GM19468 (cell line): Measurements from ENCODE around the gene G6PD.
"Not testable (repeated sequence)": the region's sequence is repeated elsewhere in the genome, so short reads cannot be mapped to it uniquely, and the experiment has no call there.

Experiments
- ATAC-seq: cut with Tn5 transposase; IDR thresholded peaks from one replicate; pipeline ENCODE4 v1.9.1; 2021; ENCODE audit warnings: mild to moderate bottlenecking, moderate library complexity, moderate number of reproducible peaks; ENCODE audit not compliant: unreplicated experiment; ENCODE audit errors: extremely low read depth

G6PD gene

DNA sequence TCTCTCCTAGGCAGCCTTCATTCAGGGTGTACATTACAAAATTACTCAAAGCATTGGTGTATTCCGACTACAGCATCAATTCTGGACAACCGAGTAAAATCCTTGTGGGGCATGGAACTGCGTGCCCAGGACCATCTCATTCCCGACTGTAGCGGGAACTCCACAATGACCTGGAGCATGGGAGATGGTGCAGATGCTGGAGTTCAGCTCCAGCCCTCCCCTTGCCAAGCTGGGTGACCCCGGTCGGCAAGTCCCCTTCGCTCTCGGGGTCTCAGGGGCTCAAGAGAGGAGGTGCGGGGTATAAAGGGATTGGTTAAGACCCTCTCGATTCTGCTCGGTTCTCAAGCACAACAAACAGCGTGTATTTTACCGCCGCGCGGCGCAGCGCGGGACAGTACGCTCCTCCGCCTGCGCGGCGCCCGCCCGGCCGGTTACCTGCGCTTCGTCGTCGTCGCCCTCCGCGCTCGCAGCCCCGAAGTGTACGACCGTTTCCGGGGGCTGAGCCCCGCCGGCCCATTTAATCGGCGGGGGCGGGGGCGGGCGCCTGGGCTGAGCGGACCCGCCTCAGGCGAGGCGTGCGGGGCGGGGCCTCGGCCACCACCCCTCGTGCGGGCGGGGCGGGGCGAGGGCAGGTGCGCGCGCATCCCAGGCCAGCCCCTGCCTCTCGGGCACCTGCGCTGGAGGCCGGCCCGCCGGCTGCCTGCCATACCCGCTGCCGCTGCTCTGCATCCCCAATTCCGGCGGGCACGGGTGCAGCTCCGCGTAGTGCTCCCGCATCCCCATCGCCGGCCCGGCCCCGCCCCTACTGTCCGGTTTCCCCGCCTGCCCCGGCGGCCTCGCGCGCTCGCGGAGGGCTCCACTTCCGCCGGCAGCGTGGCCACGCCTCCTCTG lies at the start of gene G6PD:
TSS of gene G6PD (minus strand) at position 493 of the 891 bp plus-strand sequence. CDS start 691 bp downstream, outside the sequence.
- peak; percentile 24 for ATAC-seq

DNA sequence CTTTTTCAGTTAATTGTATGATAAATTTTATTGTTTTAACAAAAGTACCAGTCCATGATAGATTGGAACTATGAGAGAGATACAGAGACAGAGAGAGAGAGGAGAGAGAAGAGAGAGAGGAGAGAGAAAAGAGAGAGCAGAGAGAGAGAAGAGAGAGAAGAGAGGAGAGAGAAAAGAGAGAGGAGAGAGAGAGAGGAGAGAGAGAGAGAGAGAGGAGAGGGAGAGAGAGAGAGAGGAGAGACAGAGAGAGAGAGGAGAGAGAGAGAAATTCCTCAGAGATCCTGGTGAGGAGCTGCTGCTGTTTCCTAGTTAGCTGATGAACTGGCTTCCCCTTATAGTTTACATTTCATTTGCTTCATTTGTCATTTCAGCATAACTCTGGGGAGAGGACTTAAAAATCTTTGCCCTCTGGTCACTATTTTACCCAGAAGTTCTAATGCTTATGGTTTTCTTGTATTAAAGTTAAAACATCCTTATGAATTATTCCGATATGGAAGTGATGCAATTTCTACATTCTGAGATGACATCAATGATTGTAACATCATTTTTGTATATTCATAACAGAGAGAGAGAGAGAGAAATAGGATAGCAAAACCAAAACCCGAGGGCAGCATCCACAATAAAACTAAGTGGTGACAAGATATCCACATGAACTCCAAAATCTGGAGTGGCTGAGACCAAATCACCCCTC lies 49.1 kb upstream of the G6PD start:
- ATAC-seq = no peak

DNA sequence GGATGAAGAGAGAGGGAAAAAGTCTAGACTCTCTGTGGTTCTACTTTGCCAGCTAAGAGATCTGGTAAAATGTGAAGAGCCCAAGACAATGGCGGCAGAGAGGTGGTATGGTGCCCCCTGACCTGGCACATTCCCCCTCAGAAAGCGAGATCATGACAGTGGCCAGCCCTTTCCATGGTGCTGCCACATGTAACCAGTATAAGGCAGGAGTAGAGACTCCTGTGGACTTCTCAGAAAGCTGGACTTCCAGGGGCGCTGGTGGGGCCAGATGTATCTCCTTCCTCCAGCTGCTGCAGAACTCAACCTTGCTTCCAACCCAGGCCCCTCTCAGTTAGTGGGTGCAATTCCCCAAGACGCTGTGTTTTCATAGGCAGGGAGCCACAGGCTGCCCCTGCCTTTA lies 47.8 kb upstream of the G6PD start:
- no peak for ATAC-seq

DNA sequence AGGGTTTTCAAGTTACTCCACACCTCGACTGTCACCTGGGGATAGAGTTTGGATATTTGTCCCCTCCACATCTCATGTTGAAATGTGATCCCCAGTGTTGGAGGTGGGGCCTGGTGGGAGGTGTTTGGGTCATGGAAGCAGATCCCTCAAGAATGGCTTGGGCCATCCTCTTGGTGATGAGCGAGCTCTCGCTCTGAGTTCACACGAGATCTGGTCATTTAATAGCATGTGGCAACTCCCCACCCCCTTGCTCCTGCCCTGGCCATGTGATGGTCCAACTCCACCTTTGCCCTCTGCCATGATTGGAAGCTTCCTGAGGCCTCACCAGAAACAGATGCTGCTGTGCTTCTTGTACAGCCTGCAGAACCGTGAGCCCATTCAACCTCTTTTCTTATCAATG lies 46.6 kb upstream of the G6PD start:
- ATAC-seq = no peak

DNA sequence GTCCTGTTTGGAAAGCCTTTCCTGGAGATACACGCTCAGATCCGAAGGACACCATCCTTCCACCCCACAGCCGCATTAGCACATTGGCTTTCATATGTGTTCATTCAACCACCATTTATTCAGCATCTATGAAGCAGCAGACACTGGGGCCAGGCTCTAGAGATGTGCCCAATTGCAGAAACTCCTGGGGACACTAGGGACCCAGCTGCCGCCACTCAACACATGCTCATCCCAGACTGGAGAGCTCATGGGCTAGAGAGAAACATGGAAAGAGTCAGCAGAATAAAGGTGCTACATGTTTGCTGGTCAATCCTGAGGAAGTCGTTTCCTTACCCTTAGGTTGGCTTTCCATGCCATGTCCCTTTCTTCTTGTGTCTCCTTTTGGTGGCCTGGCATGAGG lies 45.9 kb upstream of the G6PD start:
- ATAC-seq = no peak

DNA sequence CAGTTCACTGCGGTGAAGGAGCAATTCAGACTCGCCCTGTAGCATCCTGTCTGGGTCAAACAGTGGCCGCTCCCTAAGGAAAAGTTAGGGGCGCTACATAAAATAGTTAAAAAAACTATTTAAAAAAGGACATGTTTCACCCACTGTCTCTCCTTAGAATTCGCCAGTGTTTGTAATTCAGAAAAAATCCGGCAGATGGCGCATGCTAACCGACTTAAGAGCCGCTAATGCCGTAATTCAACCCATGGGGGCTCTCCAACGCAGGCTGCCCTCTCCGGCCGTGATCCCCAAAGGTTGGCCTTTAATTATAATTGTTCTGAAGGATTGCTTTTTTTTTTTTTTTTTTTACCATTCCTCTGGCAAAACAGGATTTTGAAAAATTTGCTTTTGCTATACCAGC lies 43.8 kb upstream of the G6PD start:
- ATAC-seq = not testable (repeated sequence)

DNA sequence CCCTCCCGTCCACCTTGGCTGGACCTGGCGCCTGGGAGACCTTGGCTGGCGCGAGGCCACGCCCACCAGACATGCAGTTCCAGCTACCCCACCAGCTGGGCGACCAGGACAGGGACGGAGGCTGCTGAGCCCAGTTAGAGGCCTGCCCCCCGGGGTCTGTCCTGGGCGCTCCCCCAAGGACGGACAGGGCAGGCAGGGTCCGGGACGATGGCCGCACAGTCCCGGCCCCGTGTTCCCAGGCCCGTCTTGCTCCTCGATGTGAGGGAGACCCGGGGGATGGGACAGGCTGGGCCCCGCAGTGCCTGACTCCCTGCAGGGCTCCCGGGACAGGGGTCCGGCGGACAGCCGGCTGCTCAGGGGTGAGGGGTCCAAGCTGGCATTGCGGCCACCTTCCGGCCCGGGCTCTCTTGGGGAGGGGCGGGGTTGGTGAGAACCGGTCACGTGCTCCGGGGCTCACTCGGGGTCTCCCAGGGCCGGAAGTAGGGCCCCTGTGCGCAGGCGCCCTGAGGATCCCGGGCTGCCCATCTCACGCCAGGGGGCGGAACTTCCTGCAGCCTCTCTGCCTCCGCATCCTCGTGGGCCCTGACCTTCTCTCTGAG lies 38.0 kb upstream of the G6PD start, which contains the start of gene CTAG1A:
TSS of gene CTAG1A (plus strand) at position 549 of the 599 bp plus-strand sequence. CDS start 74 bp downstream, outside the sequence.
- ATAC-seq = not testable (repeated sequence)

DNA sequence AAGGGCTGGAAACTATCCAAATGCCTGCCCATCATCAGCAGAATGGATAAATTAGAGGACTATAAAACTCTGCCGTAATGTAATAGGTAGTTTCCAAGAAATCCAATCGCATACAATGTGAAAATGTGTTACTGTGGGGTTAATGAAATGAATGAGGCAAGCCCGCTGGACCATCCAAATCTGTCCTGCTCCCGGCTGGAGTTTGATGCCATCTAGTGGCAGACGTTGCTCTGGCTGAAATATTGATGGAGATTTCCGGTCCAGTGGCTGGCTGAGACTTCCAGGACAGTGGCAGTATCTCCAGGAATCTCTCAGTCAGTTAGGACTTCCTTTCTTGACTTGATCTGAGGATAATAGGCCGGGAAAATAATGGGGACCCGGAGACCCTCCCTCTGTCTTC lies 36.3 kb upstream of the G6PD start:
- ATAC-seq = not testable (repeated sequence)

DNA sequence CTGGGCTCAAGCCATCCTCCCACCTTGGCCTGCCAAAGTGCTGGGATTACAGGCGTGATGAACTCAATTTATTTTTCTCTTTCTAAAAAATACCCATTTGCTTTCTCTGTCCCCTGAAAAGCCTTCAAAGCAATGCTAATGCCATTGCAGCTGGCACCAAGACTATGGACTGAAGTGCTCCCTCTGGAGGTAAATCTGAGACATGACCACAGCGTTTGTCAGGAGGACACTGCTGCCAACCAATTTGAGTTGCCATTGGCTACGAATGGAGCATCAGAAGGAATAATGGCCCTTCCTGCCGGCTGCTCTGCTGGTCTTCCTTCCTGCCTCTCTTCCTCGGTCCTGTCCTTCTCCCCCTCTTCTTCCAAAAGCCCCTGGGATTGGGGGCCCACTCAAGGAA lies 28.4 kb upstream of the G6PD start:
- ATAC-seq = not testable (repeated sequence)

DNA sequence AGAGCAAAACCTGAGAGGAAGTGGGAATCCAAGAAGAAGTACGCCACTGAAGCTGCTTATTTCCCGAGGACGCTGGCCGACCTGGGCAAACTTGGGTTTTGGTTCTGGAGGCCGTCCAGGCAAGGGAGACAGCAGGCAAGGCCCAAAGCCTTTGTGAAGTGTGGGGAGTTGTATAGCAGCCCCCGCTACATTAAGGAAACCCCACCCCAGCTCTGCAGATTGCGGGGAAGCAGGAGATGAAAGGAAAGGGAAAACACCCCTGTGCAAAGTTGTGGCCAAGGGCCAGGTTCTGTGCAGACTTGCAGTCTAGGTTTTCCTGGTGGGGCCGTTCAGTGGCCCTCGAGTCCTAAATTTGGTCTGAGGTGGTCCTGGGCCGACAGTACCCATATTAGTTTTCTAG lies 26.4 kb upstream of the G6PD start:
- ATAC-seq = not testable (repeated sequence)

DNA sequence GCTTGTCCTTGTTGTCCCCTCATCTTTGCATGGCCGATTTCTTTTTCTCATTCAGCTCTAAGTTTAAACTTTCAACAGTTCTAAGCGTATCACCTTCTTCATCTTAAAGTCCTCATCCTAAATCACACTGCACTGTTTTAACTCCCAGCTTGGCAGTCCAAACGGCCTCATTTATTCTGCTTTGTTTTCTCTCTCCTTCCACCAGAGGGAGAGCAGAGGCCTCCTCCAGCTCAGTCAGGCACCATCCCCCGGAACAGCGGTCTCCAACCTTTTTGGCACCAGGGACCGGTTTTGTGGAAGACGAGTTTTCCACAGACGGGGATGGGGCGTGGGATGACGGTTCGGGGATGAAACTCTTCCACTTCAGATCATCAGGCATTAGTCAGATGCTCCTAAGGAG lies 23.7 kb upstream of the G6PD start:
- ATAC-seq = not testable (repeated sequence)

DNA sequence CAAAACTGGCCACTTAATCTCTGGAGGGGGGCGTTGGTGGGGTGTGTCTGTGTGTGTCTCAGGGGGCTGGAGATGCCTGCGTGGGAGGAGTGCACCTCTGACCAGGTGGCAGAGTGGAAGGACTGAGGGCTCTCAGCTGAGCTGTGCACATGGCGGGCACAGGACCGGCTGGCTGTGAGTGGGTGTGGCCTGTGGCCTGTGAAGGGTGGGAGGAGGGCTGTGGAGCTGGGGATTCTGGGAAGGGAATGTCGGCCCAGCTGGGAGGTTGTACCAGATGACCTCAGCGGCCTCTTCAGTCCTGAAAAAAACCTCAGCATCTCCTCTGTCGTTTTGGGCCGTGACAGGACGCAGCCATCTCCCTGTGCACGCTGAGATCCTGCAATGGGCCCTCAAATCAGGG lies 15.6 kb upstream of the G6PD start:
- not testable (repeated sequence) for ATAC-seq

DNA sequence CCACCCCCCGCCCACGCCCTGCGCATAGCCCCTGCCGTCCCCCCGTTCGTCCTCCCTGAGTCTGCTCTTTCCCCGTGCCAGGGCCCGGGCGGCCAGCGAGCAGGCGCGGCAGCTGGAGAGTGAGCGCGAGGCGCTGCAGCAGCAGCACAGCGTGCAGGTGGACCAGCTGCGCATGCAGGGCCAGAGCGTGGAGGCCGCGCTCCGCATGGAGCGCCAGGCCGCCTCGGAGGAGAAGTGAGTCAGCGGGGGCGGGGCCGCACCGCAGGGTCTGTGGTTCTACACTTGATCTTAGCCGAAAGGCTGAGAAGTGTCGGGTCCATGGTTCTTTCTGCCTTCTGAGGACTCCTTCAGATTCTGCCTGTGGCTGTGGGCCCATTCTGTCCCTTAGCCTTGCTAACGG lies 13.7 kb upstream of the G6PD start:
- ATAC-seq = not testable (repeated sequence)

DNA sequence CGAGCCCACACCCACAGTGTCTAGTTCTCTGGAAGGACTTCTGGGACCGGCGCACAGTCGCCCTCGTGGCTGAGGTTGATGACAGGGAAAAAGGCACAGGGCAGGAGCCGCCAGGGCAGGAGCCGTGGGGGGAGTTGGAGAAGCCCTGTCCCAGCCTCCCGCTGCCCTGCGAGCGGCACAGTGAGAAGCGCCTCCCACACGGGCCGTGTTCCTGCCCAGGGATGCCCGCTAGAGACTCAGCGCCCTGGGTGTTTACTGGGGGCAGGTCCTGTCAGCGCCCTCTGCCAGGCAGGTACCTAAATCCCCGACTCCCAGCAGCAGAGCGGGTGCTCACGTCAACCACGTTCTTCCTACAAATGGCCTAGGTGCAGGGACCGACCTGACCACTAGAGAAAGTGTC lies 12.2 kb upstream of the G6PD start:
- not testable (repeated sequence) for ATAC-seq

DNA sequence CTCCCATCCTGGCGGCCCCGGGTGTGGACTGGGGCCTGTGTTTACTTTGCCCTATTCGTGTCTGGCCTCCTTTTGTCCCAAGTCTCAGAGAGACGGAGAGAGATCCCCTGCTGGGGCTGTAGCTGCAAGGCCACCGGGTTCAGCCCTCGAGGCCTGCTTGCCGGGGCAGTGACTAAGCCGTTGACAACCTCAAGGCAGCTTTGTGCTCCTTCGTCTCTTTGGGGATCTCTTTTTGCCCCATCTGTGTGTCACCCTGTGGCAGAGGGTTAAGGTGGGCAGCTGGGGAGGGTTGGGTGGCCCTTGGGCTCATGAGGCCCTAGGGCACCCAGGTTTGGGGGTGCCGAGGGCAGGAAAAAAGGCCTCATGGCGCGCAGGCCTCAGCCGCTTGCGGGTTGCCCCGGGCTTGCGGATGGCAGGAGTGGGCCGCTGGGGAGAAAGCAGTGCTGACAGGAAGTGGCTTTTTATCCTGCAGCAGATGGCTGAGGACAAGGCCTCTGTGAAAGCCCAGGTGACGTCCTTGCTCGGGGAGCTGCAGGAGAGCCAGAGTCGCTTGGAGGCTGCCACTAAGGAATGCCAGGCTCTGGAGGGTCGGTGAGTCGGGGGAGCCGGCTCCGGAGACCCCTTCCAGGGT lies 11.5 kb upstream of the G6PD start:
- not testable (repeated sequence) for ATAC-seq

DNA sequence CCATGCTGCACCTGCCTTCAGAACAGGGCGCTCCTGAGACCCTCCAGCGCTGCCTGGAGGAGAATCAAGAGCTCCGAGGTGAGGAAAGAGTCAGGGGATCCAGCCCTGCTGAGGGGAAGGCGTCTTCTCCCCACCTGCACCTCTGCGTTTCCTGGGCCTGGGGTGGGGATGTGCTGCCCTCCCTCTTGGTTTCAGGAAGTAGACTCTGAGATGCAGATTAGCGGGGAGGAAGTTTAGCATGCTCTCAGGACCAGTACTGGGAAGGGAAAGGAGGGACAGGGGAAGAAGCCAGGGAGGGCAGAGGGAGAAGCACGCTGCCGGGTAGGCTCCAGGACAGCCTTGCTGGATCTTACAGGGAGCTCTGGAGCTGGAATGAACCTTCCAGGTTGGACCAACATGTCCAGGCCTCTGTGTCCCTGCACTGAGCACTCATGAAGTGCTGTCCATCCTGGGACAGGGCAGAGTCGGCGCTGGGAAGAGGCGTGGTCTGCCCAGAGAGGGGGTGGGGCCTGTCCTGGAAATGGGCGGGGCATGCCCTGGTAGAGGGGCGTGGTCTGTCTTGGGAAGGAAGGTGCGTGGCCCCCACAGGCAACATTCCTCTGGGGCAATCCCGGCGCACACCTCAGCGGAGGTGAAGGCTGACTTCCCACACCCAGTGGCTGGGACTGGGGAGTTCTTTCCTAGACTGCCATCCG lies 5.6 kb upstream of the G6PD start:
- ATAC-seq = not testable (repeated sequence)

DNA sequence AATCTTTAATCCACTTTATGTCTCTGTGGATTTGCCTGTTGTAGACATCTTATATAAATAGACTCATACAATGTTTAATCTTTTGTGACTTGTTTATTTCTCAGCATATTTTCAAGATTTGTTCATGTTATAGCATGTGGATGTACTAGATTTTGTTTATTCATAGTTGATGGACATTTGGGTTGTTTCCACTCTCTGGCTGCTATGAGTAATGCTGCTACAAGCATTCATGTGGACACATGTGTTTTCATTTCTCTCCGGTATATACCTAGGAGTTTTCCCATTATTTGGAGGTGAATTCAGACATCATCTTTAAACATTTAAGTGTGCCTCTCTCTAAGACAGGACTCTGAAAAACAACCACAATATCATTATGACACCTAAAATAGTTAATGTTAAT lies 3.1 kb upstream of the G6PD start:
- ATAC-seq = no peak

DNA sequence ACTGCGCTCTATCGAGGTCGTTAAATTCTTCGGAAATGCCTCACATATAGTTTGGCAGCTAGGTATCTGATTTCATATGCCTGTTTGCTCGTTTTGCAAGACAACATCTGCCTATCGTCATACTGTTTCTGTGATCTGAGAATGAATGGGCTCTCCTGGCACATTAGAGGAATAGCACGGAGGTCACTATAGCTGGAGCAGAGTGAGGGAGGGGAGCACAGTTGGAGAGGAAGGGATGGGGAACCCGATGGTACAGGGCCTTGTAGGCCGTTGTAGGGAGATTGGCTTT lies 1.3 kb upstream of the G6PD start:
- no peak for ATAC-seq

DNA sequence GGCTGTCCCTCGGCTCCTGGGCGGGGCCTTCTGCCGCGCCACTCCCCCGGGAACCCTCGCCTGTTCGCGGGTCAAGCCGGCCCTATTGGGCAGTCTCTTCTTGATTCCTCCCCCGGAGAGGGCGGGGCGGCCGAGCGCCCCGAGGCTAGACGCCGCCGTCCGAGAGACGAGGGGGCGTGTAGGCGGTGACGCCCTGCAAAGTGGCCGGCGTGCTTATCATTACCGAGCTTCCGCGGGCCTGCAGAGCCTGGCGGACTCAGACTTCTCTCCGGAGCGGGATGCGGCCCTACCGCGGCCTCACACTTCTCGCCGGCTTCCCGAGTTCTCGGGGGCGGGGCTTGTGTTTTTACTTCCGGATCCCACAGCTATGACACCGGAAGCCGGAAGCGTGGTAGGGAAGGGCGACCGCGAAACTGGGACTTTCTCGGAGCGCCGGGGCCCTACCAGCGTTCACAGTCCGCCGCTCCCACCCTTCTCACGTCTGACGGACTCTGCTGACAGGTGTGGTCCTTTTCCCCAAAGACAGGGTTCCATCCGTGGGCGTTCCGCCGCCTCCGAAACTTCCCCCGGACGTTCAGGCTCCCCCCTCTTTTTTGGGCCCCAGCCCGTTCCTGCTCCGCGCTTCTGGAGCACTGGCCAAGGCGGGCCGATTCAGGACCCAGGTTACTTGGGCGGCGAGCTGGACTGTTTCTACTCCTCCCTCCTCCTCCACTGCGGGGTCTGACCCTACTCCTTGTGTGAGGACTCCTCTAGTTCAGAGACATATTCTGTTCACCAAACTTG lies 790 bp upstream of the G6PD start, which contains the start of gene IKBKG:
TSS of gene IKBKG (plus strand) at position 376 of the 783 bp plus-strand sequence. CDS start 4,383 bp downstream, outside the sequence.
- peak; percentile 56 for ATAC-seq
